Measurements from ENCODE around the gene FBXL3. TPM values are rescaled to one million over a fixed set of nuclear protein-coding genes. Genes with fewer than 3 reads are reported as not detected.
A peak's percentile ranks its signal among the peaks of the same experiment; 100 is the strongest.
"Not testable (repeated sequence)": the region's sequence is repeated elsewhere in the genome, so short reads cannot be mapped to it uniquely, and the experiment has no call there.

Gene FBXL3
- total RNA-seq, 1 donor from 2014 or later: 102 TPM

- no peak for DNase-seq (ENCODE audit: low spot score in 2 of 2)
- Histone ChIP-seq H3K27me3 (no peaks in the 10 kb centered on the region), H3K4me3 (no peak overlapping the region), H3K4me1 (peaks cover 0 to 7% of the 10 kb centered on the region in 2 donors), H3K9me3 (no peaks in the 10 kb centered on the region), H3K36me3 (no peaks in the 10 kb centered on the region), H3K27ac (no peak overlapping the region)
- TF ChIP-seq CTCF (IDR thresholded peaks at IDR 0.05): no peak
- intact Hi-C loops (cut with DNase I): no loop called here
Observed at GRCh38 chr13:76968041-76968440, 58.9 kb downstream of the FBXL3 start.

GRCh38 chr13:76967031-76967430, 59.9 kb downstream of the FBXL3 start:
- Histone ChIP-seq H3K9me3 (no peaks in the 10 kb centered on the region), H3K4me3 (no peak overlapping the region), H3K4me1 (peaks cover 0 to 7% of the 10 kb centered on the region in 2 donors), H3K27ac (no peak overlapping the region), H3K27me3 (no peaks in the 10 kb centered on the region), H3K36me3 (no peaks in the 10 kb centered on the region)
- no peak for DNase-seq (ENCODE audit: low spot score in 2 of 2)
- intact Hi-C loops (cut with DNase I): no loop called here
- TF ChIP-seq CTCF (IDR thresholded peaks at IDR 0.05): no peak

DNA sequence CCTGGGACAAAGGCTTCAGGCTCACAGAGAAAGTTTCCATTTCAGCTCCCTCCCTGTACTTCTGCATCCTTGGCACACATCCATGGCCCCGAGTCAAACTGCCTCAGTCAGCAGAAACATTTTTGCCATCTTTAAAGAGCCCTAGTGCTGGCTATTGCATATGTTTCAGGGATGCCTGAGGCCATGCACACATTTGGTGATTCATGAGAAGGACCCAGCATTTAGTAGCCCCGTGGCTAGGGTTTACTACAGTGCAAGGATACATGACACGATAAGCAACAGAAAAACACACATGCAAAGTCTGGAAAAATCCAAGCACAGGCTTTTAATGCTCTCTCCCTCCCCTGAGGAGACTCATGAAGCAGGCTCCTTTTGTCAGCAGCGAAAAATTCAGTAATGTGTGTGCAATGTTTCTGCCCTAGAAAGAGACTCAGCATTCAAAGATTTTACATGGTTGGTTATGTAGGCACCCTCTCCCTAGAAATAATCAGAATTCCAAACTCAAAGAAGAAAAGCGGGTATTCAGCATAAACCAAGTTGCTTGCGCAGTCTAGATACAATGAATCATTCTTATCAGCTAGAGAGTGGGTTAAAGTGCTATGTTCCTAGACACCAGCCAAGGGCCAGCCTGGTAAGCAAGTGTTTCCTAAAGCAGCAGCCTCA, 61.1 kb downstream of the FBXL3 start:
- intact Hi-C loops (cut with DNase I): no loop called here
- peak in 1 of 2 donors; percentile 72 for DNase-seq (ENCODE audit: low spot score in 2 of 2)
- Histone ChIP-seq H3K36me3 (no peaks in the 10 kb centered on the region), H3K9me3 (no peaks in the 10 kb centered on the region), H3K4me3 (no peak overlapping the region), H3K27ac (no peak overlapping the region), H3K4me1 (peaks cover 0 to 7% of the 10 kb centered on the region in 2 donors), H3K27me3 (no peaks in the 10 kb centered on the region)
- no peak for TF ChIP-seq CTCF (IDR thresholded peaks at IDR 0.05)

- H3K9me3 ChIP-seq; H3K4me1 ChIP-seq; H3K27me3 ChIP-seq; intact Hi-C loops (cut with DNase I); H3K27ac ChIP-seq; DNase-seq (ENCODE audit: low spot score in 2 of 2); H3K4me3 ChIP-seq; H3K36me3 ChIP-seq: not testable (repeated sequence)
Observed at GRCh38 chr13:76959734-76960133, 67.2 kb downstream of the FBXL3 start.

DNA sequence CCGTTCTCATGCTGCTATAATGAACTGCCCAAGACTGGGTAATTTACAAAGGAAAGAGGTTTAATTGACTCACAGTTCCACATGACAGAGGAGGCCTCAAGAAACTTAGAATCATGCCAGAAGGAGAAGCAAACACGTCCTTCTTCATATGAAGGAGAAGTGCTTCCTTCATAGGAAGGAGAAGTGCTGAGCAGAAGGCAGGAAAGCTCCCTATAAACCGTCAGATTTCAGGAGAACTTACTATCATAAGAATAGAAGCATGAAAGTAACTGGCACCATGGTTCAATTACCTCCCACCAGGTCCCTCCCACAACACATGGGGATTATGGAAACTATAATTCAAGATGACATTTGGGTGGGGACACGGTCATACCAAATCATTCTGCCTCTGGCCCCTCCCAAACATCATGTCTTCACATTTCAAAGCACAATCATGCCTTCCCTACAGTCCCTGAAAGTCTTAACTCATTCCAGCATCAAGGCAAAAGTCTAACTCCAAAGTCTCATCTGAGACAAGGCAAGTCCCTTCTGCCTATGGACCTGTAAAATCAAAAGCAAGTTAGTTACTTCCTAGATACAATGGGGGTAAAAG, 68.0 kb downstream of the FBXL3 start:
- Histone ChIP-seq H3K4me3 (no peak overlapping the region), H3K27me3 (no peaks in the 10 kb centered on the region), H3K27ac (no peak overlapping the region), H3K36me3 (no peaks in the 10 kb centered on the region), H3K4me1 (no peaks in the 10 kb centered on the region), H3K9me3 (peaks cover 5 to 7% of the 10 kb centered on the region in 2 donors)
- no peak for TF ChIP-seq CTCF (IDR thresholded peaks at IDR 0.05)
- no peak for DNase-seq (ENCODE audit: low spot score in 2 of 2)
- intact Hi-C loops (cut with DNase I): no loop called here

- H3K9me3 ChIP-seq: peaks cover 5 to 7% of the 10 kb centered on the region in 2 donors
- H3K4me1 ChIP-seq: no peaks in the 10 kb centered on the region
- intact Hi-C loops (cut with DNase I): no loop called here
- no peak overlapping the region for H3K4me3 ChIP-seq
- H3K36me3 ChIP-seq: no peaks in the 10 kb centered on the region
- H3K27me3 ChIP-seq: no peaks in the 10 kb centered on the region
- H3K27ac ChIP-seq: no peak overlapping the region
- TF ChIP-seq CTCF (IDR thresholded peaks at IDR 0.05): no peak
- no peak for DNase-seq (ENCODE audit: low spot score in 2 of 2)
Observed at GRCh38 chr13:76955661-76956060, 71.3 kb downstream of the FBXL3 start.

Other genes starting within 250 kb of the FBXL3 start
- 120 TPM for gene KCTD12, start 140.8 kb downstream of the FBXL3 start, total RNA-seq
- not detected for gene ACOD1, start 78.6 kb downstream of the FBXL3 start, total RNA-seq
- gene CLN5, start 35.1 kb downstream of the FBXL3 start, total RNA-seq: 2.0 TPM

Data from ascending aorta (tissue), 2 donors.